Activated naive CD4-positive, alpha-beta T cell treated with anti-CD3 and anti-CD28 coated beads, Interleukin-2, amount 50 U/mL, for 24 hours (primary cell): ENCODE results near the gene RALGPS1.

Source experiments
- H3K27ac Mint-ChIP-seq: one replicate; pipeline ENCODE4 v1.8.0; 2021; ENCODE audit warnings: mild to moderate bottlenecking, mixed read lengths
- H3K27me3 Mint-ChIP-seq: one replicate; pipeline ENCODE4 v1.8.0; 2021; ENCODE audit warnings: mixed read lengths
- H3K36me3 Mint-ChIP-seq: one replicate; pipeline ENCODE4 v1.8.0; 2021; ENCODE audit warnings: mixed read lengths
- H3K4me1 Mint-ChIP-seq: one replicate; pipeline ENCODE4 v1.8.0; 2021; ENCODE audit warnings: mixed read lengths
- H3K4me3 Mint-ChIP-seq: one replicate; pipeline ENCODE4 v1.8.0; 2021; ENCODE audit warnings: mild to moderate bottlenecking, mixed read lengths
- H3K9me3 Mint-ChIP-seq: one replicate; pipeline ENCODE4 v1.8.0; 2021; ENCODE audit warnings: mixed read lengths

Gene RALGPS1

GRCh38 chr9:127132921-127133647 is 218.5 kb downstream of the RALGPS1 start:
- Mint-ChIP-seq H3K4me3 (no peak overlapping the region), H3K9me3 (no peaks in the 10 kb centered on the region), H3K27ac (no peak overlapping the region), H3K27me3 (no peaks in the 10 kb centered on the region), H3K4me1 (no peaks in the 10 kb centered on the region), H3K36me3 (no peaks in the 10 kb centered on the region)

- Mint-ChIP-seq H3K27me3 (no peaks in the 10 kb centered on the region), H3K4me1 (no peaks in the 10 kb centered on the region), H3K27ac (no peak overlapping the region), H3K9me3 (no peaks in the 10 kb centered on the region), H3K4me3 (no peak overlapping the region), H3K36me3 (no peaks in the 10 kb centered on the region)
These were observed 219.2 kb downstream of the RALGPS1 start for GRCh38 chr9:127133739-127134167.

DNA sequence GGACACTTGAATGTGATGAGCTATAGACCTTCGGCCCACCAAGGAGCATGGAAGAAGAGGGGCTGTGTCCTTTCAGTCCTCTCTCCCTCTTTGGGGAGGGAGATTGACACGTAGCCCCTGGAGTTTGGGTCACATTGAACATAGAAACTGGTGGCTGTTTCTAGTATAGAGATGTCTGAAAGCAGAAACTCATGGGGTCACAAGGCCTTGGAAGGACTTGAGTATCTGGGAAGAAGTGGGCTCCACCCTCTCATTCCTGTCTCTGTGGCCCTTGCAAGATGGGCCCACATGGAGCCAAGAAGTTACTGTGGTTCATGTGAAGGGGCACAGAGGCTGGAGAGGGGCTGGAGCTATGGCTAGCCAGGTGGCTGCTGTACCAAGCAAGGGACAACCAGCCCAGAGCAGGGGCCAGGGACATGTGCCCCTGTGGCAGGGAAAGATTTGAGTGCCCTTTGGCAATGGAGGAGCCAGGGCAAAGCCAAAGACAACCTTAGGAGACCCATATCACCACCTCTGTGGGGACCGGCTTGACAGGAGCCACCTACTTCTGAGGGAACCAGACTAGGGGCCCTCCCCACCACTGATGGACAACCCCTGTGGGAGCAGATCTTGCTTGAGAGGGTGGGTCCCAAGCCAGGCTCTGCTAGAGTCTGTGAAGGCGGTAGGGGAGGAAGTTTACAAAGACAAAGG is 220.6 kb downstream of the RALGPS1 start:
- Mint-ChIP-seq H3K9me3 (no peaks in the 10 kb centered on the region), H3K4me1 (no peaks in the 10 kb centered on the region), H3K36me3 (no peaks in the 10 kb centered on the region), H3K27ac (no peak overlapping the region), H3K4me3 (no peak overlapping the region), H3K27me3 (no peaks in the 10 kb centered on the region)

- H3K4me1 Mint-ChIP-seq: no peaks in the 10 kb centered on the region
- no peaks in the 10 kb centered on the region for H3K27me3 Mint-ChIP-seq
- H3K4me3 Mint-ChIP-seq: no peak overlapping the region
- no peaks in the 10 kb centered on the region for H3K36me3 Mint-ChIP-seq
- no peaks in the 10 kb centered on the region for H3K9me3 Mint-ChIP-seq
- no peak overlapping the region for H3K27ac Mint-ChIP-seq
These were observed 221.7 kb downstream of the RALGPS1 start for GRCh38 chr9:127136081-127136879.

GRCh38 chr9:127136880-127137639 is 222.5 kb downstream of the RALGPS1 start:
- H3K4me3 Mint-ChIP-seq: no peak overlapping the region
- no peaks in the 10 kb centered on the region for H3K36me3 Mint-ChIP-seq
- no peaks in the 10 kb centered on the region for H3K4me1 Mint-ChIP-seq
- H3K27ac Mint-ChIP-seq: no peak overlapping the region
- H3K27me3 Mint-ChIP-seq: no peaks in the 10 kb centered on the region
- H3K9me3 Mint-ChIP-seq: no peaks in the 10 kb centered on the region

GRCh38 chr9:127137640-127138360 is 223.2 kb downstream of the RALGPS1 start:
- Mint-ChIP-seq H3K9me3 (no peaks in the 10 kb centered on the region), H3K27ac (no peak overlapping the region), H3K4me3 (no peak overlapping the region), H3K27me3 (no peaks in the 10 kb centered on the region), H3K4me1 (no peaks in the 10 kb centered on the region), H3K36me3 (no peaks in the 10 kb centered on the region)

GRCh38 chr9:127138444-127138843 is 223.9 kb downstream of the RALGPS1 start:
- no peak overlapping the region for H3K27ac Mint-ChIP-seq
- H3K9me3 Mint-ChIP-seq: no peaks in the 10 kb centered on the region

GRCh38 chr9:127139071-127139731 is 224.6 kb downstream of the RALGPS1 start:
- H3K27me3 Mint-ChIP-seq: no peaks in the 10 kb centered on the region
- H3K9me3 Mint-ChIP-seq: no peaks in the 10 kb centered on the region

More at GRCh38 chr9:127138444-127138843, 223.9 kb downstream of the RALGPS1 start:
- H3K4me3 Mint-ChIP-seq: no peak overlapping the region
- H3K27me3 Mint-ChIP-seq: no peaks in the 10 kb centered on the region
- H3K36me3 Mint-ChIP-seq: no peaks in the 10 kb centered on the region
- no peaks in the 10 kb centered on the region for H3K4me1 Mint-ChIP-seq

DNA sequence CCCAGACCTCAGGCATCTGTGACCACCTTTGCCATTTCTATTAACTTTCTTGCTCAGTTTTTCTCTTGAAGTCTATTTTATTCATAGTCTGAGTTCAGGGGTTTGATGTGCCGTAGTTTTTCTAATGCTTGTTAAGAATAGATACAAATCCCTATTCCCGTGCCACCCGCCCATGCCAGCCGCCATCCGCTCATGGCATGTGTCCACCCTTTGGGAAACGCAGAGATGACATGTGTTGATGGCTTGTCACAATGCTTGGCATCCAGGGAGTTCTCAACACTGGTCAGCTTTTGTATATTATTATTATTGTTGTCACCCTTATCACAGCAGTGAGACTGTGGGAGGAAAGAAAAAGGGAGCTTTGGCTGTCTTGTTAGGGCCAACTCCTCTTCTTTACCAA is 225.2 kb downstream of the RALGPS1 start:
- no peaks in the 10 kb centered on the region for H3K36me3 Mint-ChIP-seq
- H3K27ac Mint-ChIP-seq: no peak overlapping the region
- no peak overlapping the region for H3K4me3 Mint-ChIP-seq
- H3K9me3 Mint-ChIP-seq: no peaks in the 10 kb centered on the region
- no peaks in the 10 kb centered on the region for H3K4me1 Mint-ChIP-seq
- no peaks in the 10 kb centered on the region for H3K27me3 Mint-ChIP-seq

More at GRCh38 chr9:127139071-127139731, 224.6 kb downstream of the RALGPS1 start:
- H3K36me3 Mint-ChIP-seq: no peaks in the 10 kb centered on the region
- H3K27ac Mint-ChIP-seq: no peak overlapping the region
- no peaks in the 10 kb centered on the region for H3K4me1 Mint-ChIP-seq
- H3K4me3 Mint-ChIP-seq: no peak overlapping the region

- Mint-ChIP-seq H3K4me3 (no peak overlapping the region), H3K27ac (no peak overlapping the region), H3K4me1 (no peaks in the 10 kb centered on the region), H3K9me3 (no peaks in the 10 kb centered on the region), H3K36me3 (no peaks in the 10 kb centered on the region), H3K27me3 (no peaks in the 10 kb centered on the region)
These were observed 225.6 kb downstream of the RALGPS1 start for GRCh38 chr9:127140181-127140580.

GRCh38 chr9:127140842-127141675 is 226.5 kb downstream of the RALGPS1 start:
- H3K36me3 Mint-ChIP-seq: no peaks in the 10 kb centered on the region
- no peaks in the 10 kb centered on the region for H3K27me3 Mint-ChIP-seq
- no peaks in the 10 kb centered on the region for H3K9me3 Mint-ChIP-seq
- no peak overlapping the region for H3K4me3 Mint-ChIP-seq
- no peak overlapping the region for H3K27ac Mint-ChIP-seq
- no peaks in the 10 kb centered on the region for H3K4me1 Mint-ChIP-seq

DNA sequence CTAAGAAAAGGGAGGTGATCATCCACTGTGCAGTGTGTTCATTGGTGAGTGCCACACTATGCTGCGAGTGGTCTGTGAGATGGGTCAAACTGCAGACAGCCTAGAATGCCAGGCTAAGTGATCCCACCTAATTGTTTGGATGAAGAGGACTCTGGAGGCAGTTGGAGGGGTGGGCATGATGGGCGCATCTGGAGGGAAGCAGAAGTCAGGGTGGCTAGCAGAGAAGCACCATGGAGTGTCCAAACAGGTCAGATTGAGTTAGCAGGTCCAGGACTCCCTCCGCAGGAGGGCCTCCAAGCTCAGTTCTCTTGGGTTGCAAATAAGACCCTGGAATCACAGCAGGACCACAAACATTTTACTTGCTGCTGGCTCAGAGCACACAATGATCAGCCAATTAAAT is 227.7 kb downstream of the RALGPS1 start:
- Mint-ChIP-seq H3K36me3 (no peaks in the 10 kb centered on the region), H3K27ac (no peak overlapping the region), H3K4me3 (no peak overlapping the region), H3K4me1 (no peaks in the 10 kb centered on the region), H3K9me3 (no peaks in the 10 kb centered on the region), H3K27me3 (no peaks in the 10 kb centered on the region)

- no peaks in the 10 kb centered on the region for H3K4me1 Mint-ChIP-seq
These were observed 228.4 kb downstream of the RALGPS1 start for GRCh38 chr9:127142931-127143464.

More at GRCh38 chr9:127142931-127143464, 228.4 kb downstream of the RALGPS1 start:
- Mint-ChIP-seq H3K27ac (no peak overlapping the region), H3K36me3 (no peaks in the 10 kb centered on the region), H3K27me3 (no peaks in the 10 kb centered on the region), H3K4me3 (no peak overlapping the region), H3K9me3 (no peaks in the 10 kb centered on the region)
